ENCODE data around the gene SCARF2.

The SCARF2 gene

GRCh38 chr22:20450551-20450906, 12.9 kb upstream of the SCARF2 start:
- Histone ChIP-seq H3K27me3 (ENCODE audit: control insufficient read depth, insufficient read depth, low read length) (no peaks in the 10 kb centered on the region), H3K36me3 (ENCODE audit: control insufficient read depth, insufficient read depth, low read length) (no peaks in the 10 kb centered on the region), H3K9me3 (ENCODE audit: control insufficient read depth, insufficient read depth, low read length) (no peaks in the 10 kb centered on the region), H3K4me1 (ENCODE audit: control insufficient read depth, insufficient read depth, low read length) (no peaks in the 10 kb centered on the region), H3K27ac (ENCODE audit: low read length) (no peak overlapping the region), H3K4me3 (ENCODE audit: low read length) (no peak overlapping the region)
- DNase-seq (ENCODE audit: low read depth, low spot score), result no peak
- WGBS (ENCODE audit: insufficient coverage, insufficient read length), result no CpG with 5 or more reads among the region's 1 CpG

DNA sequence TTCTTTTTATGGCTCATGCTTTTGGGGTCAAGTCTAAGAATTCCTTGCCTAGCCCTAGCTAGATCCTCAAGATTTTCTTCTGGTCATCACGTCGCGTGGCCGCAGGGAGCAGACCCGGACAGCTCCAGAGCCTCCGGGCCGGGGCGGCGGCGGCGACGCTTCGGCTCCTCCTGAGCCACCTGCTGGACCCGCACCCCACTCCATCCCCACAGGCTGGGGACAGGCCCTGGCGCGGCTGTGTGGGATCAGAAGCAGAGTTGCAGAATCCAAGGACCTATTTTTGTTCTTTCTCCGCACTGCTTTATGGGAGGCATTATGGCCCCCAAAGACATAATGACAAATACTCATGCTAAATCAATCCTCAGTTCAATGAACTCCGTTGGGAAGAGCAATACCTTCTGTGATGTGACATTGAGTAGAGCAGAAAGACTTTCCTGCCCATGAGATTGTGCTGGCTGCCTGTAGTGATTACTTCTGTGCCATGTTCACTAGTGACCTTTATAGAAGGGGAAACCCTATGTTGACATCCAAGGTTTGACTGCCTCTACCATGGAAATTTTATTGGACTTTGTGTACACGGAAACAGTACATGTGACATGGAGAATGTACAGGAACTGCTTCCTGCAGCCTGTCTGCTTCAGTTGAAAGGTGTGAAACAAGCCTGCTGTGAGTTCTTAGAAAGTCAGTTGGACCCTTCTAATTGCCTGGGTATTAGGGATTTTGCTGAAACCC, 12.4 kb upstream of the SCARF2 start:
- no peak overlapping the region for H3K4me3 ChIP-seq (ENCODE audit: low read length)
- H3K27me3 ChIP-seq (ENCODE audit: control insufficient read depth, insufficient read depth, low read length), result no peaks in the 10 kb centered on the region
- H3K27ac ChIP-seq (ENCODE audit: low read length), result no peak overlapping the region
- no peak for DNase-seq (ENCODE audit: low read depth, low spot score)
- H3K36me3 ChIP-seq (ENCODE audit: control insufficient read depth, insufficient read depth, low read length), result no peaks in the 10 kb centered on the region
- no peaks in the 10 kb centered on the region for H3K9me3 ChIP-seq (ENCODE audit: control insufficient read depth, insufficient read depth, low read length)
- no peaks in the 10 kb centered on the region for H3K4me1 ChIP-seq (ENCODE audit: control insufficient read depth, insufficient read depth, low read length)
- no CpG with 5 or more reads among the region's 19 CpGs for WGBS (ENCODE audit: insufficient coverage, insufficient read length)

GRCh38 chr22:20448630-20449029, 11.0 kb upstream of the SCARF2 start:
- no peaks in the 10 kb centered on the region for H3K27me3 ChIP-seq (ENCODE audit: control insufficient read depth, insufficient read depth, low read length)
- H3K27ac ChIP-seq (ENCODE audit: low read length), result no peak overlapping the region
- no peaks in the 10 kb centered on the region for H3K36me3 ChIP-seq (ENCODE audit: control insufficient read depth, insufficient read depth, low read length)
- H3K4me1 ChIP-seq (ENCODE audit: control insufficient read depth, insufficient read depth, low read length), result no peaks in the 10 kb centered on the region
- no peaks in the 10 kb centered on the region for H3K9me3 ChIP-seq (ENCODE audit: control insufficient read depth, insufficient read depth, low read length)
- H3K4me3 ChIP-seq (ENCODE audit: low read length), result no peak overlapping the region
- no CpG with 5 or more reads among the region's 5 CpGs for WGBS (ENCODE audit: insufficient coverage, insufficient read length)
- DNase-seq (ENCODE audit: low read depth, low spot score), result no peak

GRCh38 chr22:20446383-20446970, 8.9 kb upstream of the SCARF2 start:
- Histone ChIP-seq H3K9me3 (ENCODE audit: control insufficient read depth, insufficient read depth, low read length) (no peaks in the 10 kb centered on the region), H3K36me3 (ENCODE audit: control insufficient read depth, insufficient read depth, low read length) (no peaks in the 10 kb centered on the region), H3K4me1 (ENCODE audit: control insufficient read depth, insufficient read depth, low read length) (no peaks in the 10 kb centered on the region), H3K4me3 (ENCODE audit: low read length) (no peak overlapping the region), H3K27me3 (ENCODE audit: control insufficient read depth, insufficient read depth, low read length) (no peaks in the 10 kb centered on the region), H3K27ac (ENCODE audit: low read length) (no peak overlapping the region)
- no CpG with 5 or more reads among the region's 21 CpGs for WGBS (ENCODE audit: insufficient coverage, insufficient read length)
- no peak for DNase-seq (ENCODE audit: low read depth, low spot score)

DNA sequence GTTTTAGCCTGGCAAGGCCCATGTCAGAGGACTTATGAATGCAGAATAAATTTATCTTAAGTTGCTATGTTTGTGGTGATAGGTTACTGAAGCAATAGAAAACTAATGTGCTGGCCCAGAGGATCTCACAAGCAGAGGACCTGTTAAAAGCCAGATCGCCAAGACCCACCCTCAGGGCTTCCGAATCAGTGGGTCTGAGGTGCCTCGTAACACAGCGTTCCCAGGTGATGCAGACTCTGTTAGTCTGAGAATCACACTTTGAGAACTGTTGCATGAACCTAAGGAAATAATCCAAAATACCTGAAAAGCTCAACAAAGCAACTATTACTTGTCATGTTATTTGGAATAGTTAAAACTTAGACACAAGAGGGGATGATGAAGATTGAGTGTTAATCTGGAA, 6.7 kb upstream of the SCARF2 start:
- DNase-seq (ENCODE audit: low read depth, low spot score), result no peak
- Histone ChIP-seq H3K9me3 (ENCODE audit: control insufficient read depth, insufficient read depth, low read length) (no peaks in the 10 kb centered on the region), H3K4me1 (ENCODE audit: control insufficient read depth, insufficient read depth, low read length) (no peaks in the 10 kb centered on the region), H3K27ac (ENCODE audit: low read length) (no peak overlapping the region), H3K4me3 (ENCODE audit: low read length) (no peak overlapping the region), H3K36me3 (ENCODE audit: control insufficient read depth, insufficient read depth, low read length) (no peaks in the 10 kb centered on the region), H3K27me3 (ENCODE audit: control insufficient read depth, insufficient read depth, low read length) (no peaks in the 10 kb centered on the region)
- no CpG with 5 or more reads among the region's 4 CpGs for WGBS (ENCODE audit: insufficient coverage, insufficient read length)

DNA sequence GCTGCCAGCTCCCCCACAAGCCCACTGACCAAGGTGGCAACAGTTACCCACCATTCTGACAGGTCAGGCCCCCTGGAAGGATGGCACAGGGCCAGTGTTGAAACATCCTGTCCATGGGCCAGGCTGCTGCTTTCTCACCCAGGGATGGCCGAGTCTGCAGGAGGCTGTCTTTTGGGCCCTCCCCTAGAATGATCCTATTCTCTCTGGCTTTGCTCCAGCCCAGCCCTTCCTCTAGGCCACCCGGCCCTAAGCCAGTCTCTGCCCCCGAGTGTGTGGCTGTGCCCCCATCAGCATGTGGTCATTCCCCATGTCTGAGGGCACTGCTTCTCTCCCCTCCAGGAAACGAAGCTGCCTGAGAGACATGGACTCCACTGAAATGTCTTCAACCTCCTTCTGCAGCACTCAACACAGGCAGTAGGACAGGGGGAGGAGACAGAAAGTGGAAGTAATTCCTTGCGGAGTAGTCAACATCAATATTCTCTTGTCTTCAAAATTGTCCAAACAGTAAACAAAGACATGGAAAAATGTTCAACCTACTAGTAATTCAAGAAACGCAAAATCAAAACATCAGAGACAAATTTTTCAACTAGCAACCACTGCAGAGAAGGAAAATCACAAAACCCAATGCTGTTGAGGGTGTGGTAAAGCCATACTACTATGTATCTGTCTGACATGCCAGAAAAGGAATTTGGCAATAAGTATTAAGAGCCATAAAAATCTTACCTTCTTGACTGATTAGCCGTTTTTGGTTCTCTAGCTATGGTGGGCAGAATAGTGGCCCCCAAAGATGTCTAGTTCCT, 5.1 kb upstream of the SCARF2 start:
- no peak overlapping the region for H3K27ac ChIP-seq (ENCODE audit: low read length)
- peaks cover 2% of the 10 kb centered on the region; the same call in 1 of the 2 replicates for H3K27me3 ChIP-seq (ENCODE audit: control insufficient read depth, insufficient read depth, low read length)
- H3K4me3 ChIP-seq (ENCODE audit: low read length), result no peak overlapping the region; the same call in 1 of the 2 replicates
- peaks cover 2% of the 10 kb centered on the region for H3K4me1 ChIP-seq (ENCODE audit: control insufficient read depth, insufficient read depth, low read length)
- no peak for DNase-seq (ENCODE audit: low read depth, low spot score)
- no peaks in the 10 kb centered on the region for H3K9me3 ChIP-seq (ENCODE audit: control insufficient read depth, insufficient read depth, low read length)
- no peaks in the 10 kb centered on the region for H3K36me3 ChIP-seq (ENCODE audit: control insufficient read depth, insufficient read depth, low read length)
- WGBS (ENCODE audit: insufficient coverage, insufficient read length), result no CpG with 5 or more reads among the region's 7 CpGs

DNA sequence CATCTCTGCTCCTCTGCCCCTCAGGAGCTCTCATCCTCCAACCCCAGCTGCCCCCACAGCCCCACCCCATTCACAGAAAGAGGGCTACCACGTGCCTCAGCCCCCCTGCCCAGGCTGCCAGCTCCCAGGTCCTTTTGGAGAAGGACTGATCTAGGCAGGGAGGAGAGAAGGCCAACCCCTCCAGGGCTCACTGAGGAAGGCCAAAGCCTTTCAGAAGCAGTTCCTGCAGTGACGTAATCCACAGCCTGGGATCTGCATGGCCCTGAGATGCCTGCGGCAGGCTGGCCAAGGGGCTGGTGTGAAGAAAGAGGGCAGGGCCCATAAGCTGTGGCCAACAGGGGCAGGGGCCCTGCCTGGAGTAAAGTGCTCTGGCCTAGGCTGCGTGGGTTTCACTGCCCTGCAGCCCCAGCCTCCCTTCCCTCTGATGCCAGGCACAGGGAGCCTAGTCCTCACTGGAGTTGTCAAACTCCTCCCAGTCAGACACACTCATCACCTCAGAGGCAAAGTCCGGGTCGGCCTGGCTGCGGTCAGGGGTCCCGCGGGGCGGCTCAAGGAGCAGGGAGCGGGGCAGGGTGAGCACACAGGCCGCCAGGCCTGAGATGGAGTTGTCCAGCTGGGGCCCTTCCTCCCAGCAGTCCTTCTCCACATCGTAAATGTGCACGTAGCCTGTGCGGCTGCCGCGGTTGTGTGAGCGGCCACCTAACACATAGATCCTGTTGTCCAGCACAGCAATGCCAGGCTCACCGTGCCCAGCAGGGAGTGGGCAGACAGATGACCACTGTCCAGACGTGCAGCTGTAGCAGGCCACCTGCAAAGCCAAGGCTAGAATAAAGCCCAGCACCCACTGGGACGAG, 4.2 kb upstream of the SCARF2 start:
- Histone ChIP-seq H3K9me3 (ENCODE audit: control insufficient read depth, insufficient read depth, low read length) (no peaks in the 10 kb centered on the region), H3K27me3 (ENCODE audit: control insufficient read depth, insufficient read depth, low read length) (peaks cover 6% of the 10 kb centered on the region), H3K27ac (ENCODE audit: low read length) (no peak overlapping the region), H3K4me3 (ENCODE audit: low read length) (no peak overlapping the region; the same call in 1 of the 2 replicates), H3K36me3 (ENCODE audit: control insufficient read depth, insufficient read depth, low read length) (no peaks in the 10 kb centered on the region), H3K4me1 (ENCODE audit: control insufficient read depth, insufficient read depth, low read length) (peaks cover 2% of the 10 kb centered on the region)
- no CpG with 5 or more reads among the region's 21 CpGs for WGBS (ENCODE audit: insufficient coverage, insufficient read length)
- DNase-seq (ENCODE audit: low read depth, low spot score), result no peak

- Histone ChIP-seq H3K27me3 (ENCODE audit: control insufficient read depth, insufficient read depth, low read length) (peaks cover 11% of the 10 kb centered on the region), H3K4me3 (ENCODE audit: low read length) (no peak overlapping the region), H3K27ac (ENCODE audit: low read length) (no peak overlapping the region), H3K36me3 (ENCODE audit: control insufficient read depth, insufficient read depth, low read length) (no peaks in the 10 kb centered on the region), H3K4me1 (ENCODE audit: control insufficient read depth, insufficient read depth, low read length) (peaks cover 2% of the 10 kb centered on the region), H3K9me3 (ENCODE audit: control insufficient read depth, insufficient read depth, low read length) (no peaks in the 10 kb centered on the region)
- no CpG with 5 or more reads among the region's 13 CpGs for WGBS (ENCODE audit: insufficient coverage, insufficient read length)
- no peak for DNase-seq (ENCODE audit: low read depth, low spot score)
These were observed 3.3 kb upstream of the SCARF2 start for GRCh38 chr22:20440637-20441591.

DNA sequence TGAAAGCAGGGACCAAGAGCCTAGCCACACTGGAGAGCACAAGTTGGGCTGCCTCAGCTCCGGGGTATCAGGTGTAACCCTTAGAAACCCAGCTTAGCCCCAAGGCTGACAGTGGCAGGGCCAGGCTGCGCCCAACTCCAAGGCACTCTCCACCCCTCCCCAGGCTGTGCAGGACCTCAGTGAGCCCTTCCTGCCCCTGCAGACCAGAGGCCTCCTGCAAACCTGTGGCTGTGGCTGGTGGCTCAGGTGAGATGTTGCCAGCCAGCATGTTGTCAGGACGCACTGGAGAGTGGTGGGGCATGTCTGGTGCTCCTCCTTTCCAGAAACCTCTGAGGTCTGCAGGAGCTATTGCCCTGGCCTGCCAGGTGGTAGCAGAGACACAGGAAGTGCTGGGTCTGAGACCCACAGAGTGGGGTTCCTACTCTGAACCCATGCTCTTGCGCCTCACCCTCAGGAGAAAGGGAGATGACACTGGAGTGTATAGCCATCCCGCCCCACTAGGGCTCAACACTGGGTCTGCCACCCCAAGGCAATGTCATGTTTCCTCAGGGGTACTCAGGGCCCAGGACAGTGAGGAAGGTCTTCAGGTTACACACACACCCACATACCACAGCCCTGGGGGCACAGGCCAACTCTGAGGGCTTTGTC, 2.4 kb upstream of the SCARF2 start:
- WGBS (ENCODE audit: insufficient coverage, insufficient read length), result no CpG with 5 or more reads among the region's 5 CpGs
- Histone ChIP-seq H3K27ac (ENCODE audit: low read length) (no peak overlapping the region), H3K27me3 (ENCODE audit: control insufficient read depth, insufficient read depth, low read length) (peaks cover 16% of the 10 kb centered on the region), H3K4me1 (ENCODE audit: control insufficient read depth, insufficient read depth, low read length) (peaks cover 2% of the 10 kb centered on the region), H3K9me3 (ENCODE audit: control insufficient read depth, insufficient read depth, low read length) (no peaks in the 10 kb centered on the region), H3K36me3 (ENCODE audit: control insufficient read depth, insufficient read depth, low read length) (no peaks in the 10 kb centered on the region), H3K4me3 (ENCODE audit: low read length) (no peak overlapping the region)
- no peak for DNase-seq (ENCODE audit: low read depth, low spot score)

All from iPS DF 6.9 (cell line).